Breast epithelium (tissue), 4 donors: ENCODE measurements around the gene HOXA6. TPM values are rescaled to one million over a fixed set of nuclear protein-coding genes. Genes with fewer than 3 reads are reported as not detected.

Experiments used
- DNase-seq, 2 donors: peaks; one replicate each; pipeline ENCODE4 v3.0.0-alpha.2; 2019; ENCODE audit warnings: low spot score in 2 of 2
- H3K27ac ChIP-seq, 2 donors: fragments of 200-600 bp; sonication (generic) in 1 of 2; one replicate each; pipeline ENCODE4 v1.5.1; 2016 to 2019; ENCODE audit warnings: mild to moderate bottlenecking in 1 of 2
- H3K27me3 ChIP-seq, 2 donors: fragments of 200-600 bp; sonication (generic) in 1 of 2; one replicate each; pipeline versions ENCODE4 v1.5.1 to v1.6.0; 2017 to 2019; ENCODE audit warnings: control low read depth in 1 of 2, mild to moderate bottlenecking in 1 of 2
- H3K36me3 ChIP-seq: fragments of 200-600 bp; one replicate; pipeline ENCODE4 v1.5.1; 2019
- H3K4me1 ChIP-seq, 2 donors: fragments of 200-600 bp; sonication (generic); one replicate each; pipeline ENCODE4 v1.5.1; 2016 to 2019; ENCODE audit warnings: control low read depth in 1 of 2
- H3K4me3 ChIP-seq, 3 donors: fragments of 200-600 bp; sonication (generic); 1 replicate in 2 of 3; 2 replicates in 1 of 3; pipeline ENCODE4 v1.5.1; 2016 to 2019; ENCODE audit warnings: mild to moderate bottlenecking in 3 of 3, moderate library complexity in 2 of 3
- H3K9me3 ChIP-seq, 2 donors: fragments of 200-600 bp; sonication (generic) in 1 of 2; one replicate each; pipeline ENCODE4 v1.5.1; 2016 to 2019; ENCODE audit warnings: control low read depth in 1 of 2
- POLR2A ChIP-seq: fragments of 450-650 bp; IDR thresholded peaks from one replicate; pipeline ENCODE4 v1.6.1; 2016; ENCODE audit warnings: antibody characterized with exemption, mild to moderate bottlenecking, moderate library complexity
- POLR2AphosphoS5 ChIP-seq, 3 donors: sonication (generic); formaldehyde crosslinking; IDR thresholded peaks; one replicate each; pipeline ENCODE4 v1.6.1; 2017; ENCODE audit warnings: antibody characterized with exemption in 3 of 3
- intact Hi-C: fragments of 100-400 bp; cut with DNase I; formaldehyde crosslinking; loops from one replicate; pipeline ENCODE4 v1.15.1; 2023; ENCODE audit warnings: low total_unique reads
- total RNA-seq, 3 donors: library from RNA; depleted of rRNA; stranded (reverse); fragments of >200 nt; gene quantifications; one replicate each; pipeline ENCODE4 v1.1.0, GENCODE V29; 2016
- TF ChIP-seq, protein P1 (sequence below), 3 donors: fragments of 450-650 bp; IDR thresholded peaks; one replicate each; pipeline ENCODE4 v1.5.1; 2016 to 2017; ENCODE audit warnings: antibody characterized with exemption in 3 of 3, mild to moderate bottlenecking in 3 of 3, moderate library complexity in 3 of 3

Gene HOXA6
- total RNA-seq, 3 donors from 2014 or later, result 7.9 to 16.0 (median 9.0) TPM

DNA sequence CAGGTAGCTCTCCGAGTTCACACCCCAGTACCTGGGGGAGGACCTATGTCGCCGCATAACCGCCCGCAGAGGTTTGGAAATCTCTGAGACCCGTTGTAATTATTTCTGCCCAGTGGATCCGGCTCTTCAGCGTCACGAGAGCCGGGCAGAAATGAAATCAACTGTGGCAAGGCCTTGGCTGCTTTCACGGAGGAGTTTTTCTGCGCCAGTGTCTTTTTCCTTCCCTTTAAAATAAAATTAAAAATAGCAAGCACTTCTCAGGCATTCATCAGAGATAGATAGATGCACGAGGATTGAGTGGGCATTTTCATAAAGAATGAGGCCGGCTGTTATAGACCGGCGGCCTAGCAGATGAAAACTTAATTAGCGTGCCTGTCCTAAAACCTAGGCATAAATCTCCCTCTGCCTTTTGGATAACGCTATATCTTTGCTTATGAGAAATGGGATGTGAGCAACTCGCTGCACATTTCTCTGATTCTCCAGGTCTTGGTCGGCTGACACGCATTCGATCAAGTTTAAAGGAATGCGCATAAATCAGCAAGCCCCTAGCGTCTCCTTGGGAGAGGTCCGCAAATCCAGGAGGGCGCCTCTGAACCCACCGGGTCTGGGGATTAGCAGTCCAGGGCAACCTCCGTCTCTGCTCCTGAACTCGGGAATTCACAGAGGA lies 45.9 kb upstream of the HOXA6 start:
- Histone ChIP-seq H3K36me3 (no peaks in the 10 kb centered on the region), H3K4me1 (peaks cover 0 to 3% of the 10 kb centered on the region in 2 donors), H3K9me3 (no peaks in the 10 kb centered on the region), H3K27ac (no peak overlapping the region), H3K27me3 (peaks cover 25 to 100% of the 10 kb centered on the region in 2 donors), H3K4me3 (peak overlapping the region; percentile 32 to 61 (median 41))
- DNase-seq, result no peak
- intact Hi-C loops, result no loop called here
- TF ChIP-seq, protein P1, sequence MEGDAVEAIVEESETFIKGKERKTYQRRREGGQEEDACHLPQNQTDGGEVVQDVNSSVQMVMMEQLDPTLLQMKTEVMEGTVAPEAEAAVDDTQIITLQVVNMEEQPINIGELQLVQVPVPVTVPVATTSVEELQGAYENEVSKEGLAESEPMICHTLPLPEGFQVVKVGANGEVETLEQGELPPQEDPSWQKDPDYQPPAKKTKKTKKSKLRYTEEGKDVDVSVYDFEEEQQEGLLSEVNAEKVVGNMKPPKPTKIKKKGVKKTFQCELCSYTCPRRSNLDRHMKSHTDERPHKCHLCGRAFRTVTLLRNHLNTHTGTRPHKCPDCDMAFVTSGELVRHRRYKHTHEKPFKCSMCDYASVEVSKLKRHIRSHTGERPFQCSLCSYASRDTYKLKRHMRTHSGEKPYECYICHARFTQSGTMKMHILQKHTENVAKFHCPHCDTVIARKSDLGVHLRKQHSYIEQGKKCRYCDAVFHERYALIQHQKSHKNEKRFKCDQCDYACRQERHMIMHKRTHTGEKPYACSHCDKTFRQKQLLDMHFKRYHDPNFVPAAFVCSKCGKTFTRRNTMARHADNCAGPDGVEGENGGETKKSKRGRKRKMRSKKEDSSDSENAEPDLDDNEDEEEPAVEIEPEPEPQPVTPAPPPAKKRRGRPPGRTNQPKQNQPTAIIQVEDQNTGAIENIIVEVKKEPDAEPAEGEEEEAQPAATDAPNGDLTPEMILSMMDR (IDR thresholded peaks at IDR 0.05), result no peak
- TF ChIP-seq POLR2A, result no peak
- TF ChIP-seq POLR2AphosphoS5 (IDR thresholded peaks at IDR 0.05), result no peak

DNA sequence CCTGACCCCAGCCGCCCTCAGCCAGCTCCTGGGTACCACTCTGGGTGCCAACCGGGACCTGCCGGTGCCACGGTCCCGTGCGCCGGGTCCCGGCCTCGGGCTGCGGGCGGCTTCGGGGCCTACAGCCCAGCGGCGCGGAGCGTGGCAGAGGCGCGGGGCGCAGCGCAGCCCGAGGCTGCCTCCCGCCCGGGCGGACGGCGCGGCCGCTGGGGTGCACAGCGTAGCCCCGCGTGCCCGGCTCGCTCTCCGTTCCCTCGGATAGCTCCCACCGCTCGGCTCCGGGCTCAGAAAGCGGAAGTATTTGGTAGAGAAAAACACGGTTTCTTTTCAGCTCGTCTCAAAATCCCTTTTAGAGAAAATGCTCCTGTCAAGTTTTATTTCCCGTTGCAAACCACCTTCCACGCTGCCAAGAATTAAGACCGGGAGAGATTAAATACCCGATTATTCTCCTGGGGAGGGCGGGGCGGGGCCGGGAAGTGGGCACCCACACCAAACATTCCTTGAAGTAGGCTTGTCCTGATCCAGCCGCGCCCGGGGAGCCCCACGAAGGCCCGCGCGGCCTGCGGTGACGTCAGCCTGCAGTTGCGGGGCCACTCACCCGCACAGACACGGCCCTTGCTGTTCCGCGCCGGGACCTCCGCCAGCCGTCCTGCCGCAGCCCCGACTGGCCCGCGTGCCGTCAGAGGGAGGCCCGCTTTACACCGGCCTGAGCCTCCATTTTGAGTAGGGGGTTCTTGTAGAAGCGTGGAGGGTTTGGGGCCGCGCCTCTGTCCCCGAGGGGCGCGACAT lies 45.2 kb upstream of the HOXA6 start:
- Histone ChIP-seq H3K4me3 (peak overlapping the region; percentile 32 to 61 (median 41)), H3K4me1 (peaks cover 0 to 3% of the 10 kb centered on the region in 2 donors), H3K9me3 (no peaks in the 10 kb centered on the region), H3K36me3 (no peaks in the 10 kb centered on the region), H3K27ac (no peak overlapping the region), H3K27me3 (peaks cover 23 to 100% of the 10 kb centered on the region in 2 donors)
- intact Hi-C loops, result no loop called here
- TF ChIP-seq, protein P1 (IDR thresholded peaks at IDR 0.05), result no peak
- no peak for TF ChIP-seq POLR2A
- TF ChIP-seq POLR2AphosphoS5 (IDR thresholded peaks at IDR 0.05), result no peak
- no peak for DNase-seq

DNA sequence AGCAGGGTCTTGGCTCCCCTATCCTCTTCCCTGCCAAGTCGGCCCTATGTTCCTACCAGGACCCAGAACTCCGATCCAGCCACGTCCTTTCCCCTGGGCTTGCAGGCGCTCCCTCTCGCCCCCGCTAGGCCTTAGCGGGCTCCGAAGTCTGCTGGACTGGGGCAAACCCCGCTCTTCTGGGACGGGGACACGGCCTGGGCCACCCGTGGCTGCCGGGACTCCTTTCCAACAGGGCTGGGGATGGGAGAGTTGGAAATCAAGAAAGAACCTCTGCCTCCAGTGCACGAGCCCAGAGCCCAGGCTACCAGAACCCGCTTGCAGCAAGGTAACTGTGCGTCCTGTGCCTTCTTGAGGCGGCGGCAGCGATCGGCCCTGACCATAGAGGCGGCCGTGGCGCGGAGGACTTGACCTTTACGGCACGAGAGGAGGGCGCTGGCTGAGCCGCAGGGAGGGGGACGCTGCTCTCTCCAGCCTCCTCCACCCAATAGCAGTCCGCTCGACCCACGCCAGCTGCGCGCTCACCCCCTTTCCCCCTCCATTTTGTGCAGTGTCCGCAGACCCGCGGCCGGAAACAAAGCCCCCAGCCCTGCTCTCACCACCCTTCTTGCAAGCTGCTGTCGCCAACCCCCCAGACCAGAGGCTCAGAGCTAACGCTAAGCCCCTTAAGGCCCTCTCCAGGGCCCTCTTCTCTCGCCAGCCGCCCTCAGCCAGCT lies 44.4 kb upstream of the HOXA6 start:
- no peak overlapping the region for H3K27ac ChIP-seq
- H3K4me1 ChIP-seq, result peaks cover 0 to 3% of the 10 kb centered on the region in 2 donors
- DNase-seq, result no peak
- TF ChIP-seq, protein P1 (IDR thresholded peaks at IDR 0.05), result no peak
- TF ChIP-seq POLR2AphosphoS5 (IDR thresholded peaks at IDR 0.05) (no peak), POLR2A (no peak)
- no peaks in the 10 kb centered on the region for H3K36me3 ChIP-seq
- H3K27me3 ChIP-seq, result peaks cover 21 to 100% of the 10 kb centered on the region in 2 donors
- no peaks in the 10 kb centered on the region for H3K9me3 ChIP-seq
- intact Hi-C loops, result no loop called here
- H3K4me3 ChIP-seq, result peak overlapping the region; percentile 32 to 61 (median 41)

DNA sequence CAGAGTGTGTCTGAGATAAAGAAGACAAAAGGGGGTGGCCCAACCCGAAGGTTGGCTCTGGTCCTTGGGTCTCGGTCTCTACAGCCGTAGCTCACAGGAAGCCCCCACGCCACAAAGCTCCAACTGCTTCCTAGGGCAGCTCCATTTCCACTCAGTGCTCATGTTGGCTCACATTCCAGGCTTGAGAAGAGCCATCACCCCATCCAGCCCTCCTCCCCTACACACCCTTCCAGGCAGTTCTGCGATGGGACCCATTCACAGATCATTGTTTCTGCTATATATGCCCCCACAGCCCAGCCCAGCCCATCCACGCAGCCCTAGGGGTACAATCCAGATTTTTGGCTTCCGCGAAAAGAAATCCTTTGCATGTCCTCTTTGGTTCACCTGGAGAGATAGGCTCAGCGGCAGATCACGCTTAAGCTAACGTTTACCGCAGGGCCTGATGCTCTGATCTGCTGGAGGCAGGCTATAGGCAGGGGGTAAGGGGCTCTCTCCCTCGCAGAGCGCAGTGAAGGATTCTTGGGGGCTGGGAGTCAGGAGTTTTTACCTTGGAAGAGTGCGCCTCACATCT lies 43.7 kb upstream of the HOXA6 start:
- intact Hi-C loops, result no loop called here
- H3K4me3 ChIP-seq, result no peak overlapping the region
- no peaks in the 10 kb centered on the region for H3K36me3 ChIP-seq
- TF ChIP-seq, protein P1 (IDR thresholded peaks at IDR 0.05), result no peak
- TF ChIP-seq POLR2AphosphoS5 (IDR thresholded peaks at IDR 0.05) (no peak), POLR2A (no peak)
- no peak for DNase-seq
- H3K4me1 ChIP-seq, result peaks cover 0 to 3% of the 10 kb centered on the region in 2 donors
- H3K27ac ChIP-seq, result no peak overlapping the region
- no peaks in the 10 kb centered on the region for H3K9me3 ChIP-seq
- H3K27me3 ChIP-seq, result peaks cover 21 to 100% of the 10 kb centered on the region in 2 donors
